Loucy (cell line): ENCODE results near the gene RGS12.

Experiments
- CTCF ChIP-seq: fragments of 200-600 bp; sonication (generic); conservative IDR thresholded peaks from 2 replicates; pipeline ENCODE4 v1.5.1; 2014; ENCODE audit warnings: mild to moderate bottlenecking, antibody characterized with exemption, low read length
- EZH2phosphoT487 ChIP-seq: fragments of 200-600 bp; IDR thresholded peaks from 2 replicates; pipeline ENCODE4 v1.6.1; 2018; ENCODE audit warnings: antibody characterized with exemption, mild to moderate bottlenecking, moderate library complexity, borderline replicate concordance

- TF ChIP-seq CTCF (no peak), EZH2phosphoT487 (no peak)
Observed at GRCh38 chr4:3285558-3286334, 7.1 kb upstream of the RGS12 start.
